ENCODE data around the gene LMF1.

GRCh38 chr16:855471-855870 lies 115.3 kb downstream of the LMF1 start:
- TF ChIP-seq POLR2A (IDR thresholded peaks at IDR 0.05; ENCODE audit: low read depth, low read length) (no peak), POLR2AphosphoS5 (IDR thresholded peaks at IDR 0.05; ENCODE audit: low read depth, low read length) (no peak), SPI1 (IDR thresholded peaks at IDR 0.05; ENCODE audit: low read depth, low read length) (no peak), TAF1 (IDR thresholded peaks at IDR 0.05; ENCODE audit: low read depth, low read length) (no peak), POU2F2 (IDR thresholded peaks at IDR 0.05; ENCODE audit: low read depth, low read length) (no peak)

All from GM12891 (cell line).